ENCODE measurements around the gene GLI3. TPM values are rescaled to one million over a fixed set of nuclear protein-coding genes. Genes with fewer than 3 reads are reported as not detected.

GLI3 gene
- polyA plus RNA-seq, 1 of the 3 experiments (the other 2 are of a cell fraction) = 0.08 TPM

- Histone ChIP-seq H3K27me3 (ENCODE audit: insufficient read depth) (peaks cover 4% of the 10 kb centered on the region; the same call in 1 of the 2 replicates), H3K9me3 (no peaks in the 10 kb centered on the region), H4K20me1 (ENCODE audit: insufficient read depth) (no peaks in the 10 kb centered on the region), H2AFZ (ENCODE audit: low read depth) (no peak overlapping the region), H3K4me1 (ENCODE audit: control insufficient read depth in 1 of 2, insufficient read depth in 2 of 2, low read depth in 1 of 2, low read length in 1 of 2) (peaks cover 0 to 21% of the 10 kb centered on the region in 2 experiments), H3K9ac (no peak overlapping the region), H3F3A (replicated peaks; ENCODE audit: insufficient read depth) (peaks cover 5% of the 10 kb centered on the region), H3K79me2 (ENCODE audit: insufficient read depth) (no peaks in the 10 kb centered on the region), H3K36me3 (replicated peaks in 1 of 2; ENCODE audit: control insufficient read depth in 1 of 2, insufficient read depth in 2 of 2, low read length in 1 of 2) (no peaks in the 10 kb centered on the region), H3K4me3 (ENCODE audit: low read depth in 2 of 2, low read length in 1 of 2) (no peak overlapping the region), H3K4me2 (peak overlapping the region; percentile 70; the same call in 1 of the 2 replicates), H3K9me2 (no peaks in the 10 kb centered on the region), H3K27ac (ENCODE audit: low read depth in 2 of 2, low read length in 1 of 2) (no peak overlapping the region)
- no peak for DNase-seq
- ChIA-PET CTCF (interaction anchor here (1.0 to 8.8 kb wide), 4 partner anchors 10 to 72 kb away, joined by 3 to 83 read pairs (median 10); no protein-coding TSS in a partner anchor), POLR2A (no interaction called here)
- TF ChIP-seq TAF1 (IDR thresholded peaks at IDR 0.05; ENCODE audit: borderline replicate concordance, low read depth, low read length) (no peak), FOXJ3 (CRISPR knock-in tag; IDR thresholded peaks at IDR 0.05) (no peak), EZH2phosphoT487 (IDR thresholded peaks at IDR 0.05; ENCODE audit: borderline replicate concordance, low read depth) (no peak), CHD2 (IDR thresholded peaks at IDR 0.05; ENCODE audit: low read length, partially characterized antibody) (no peak), ELF1 (IDR thresholded peaks at IDR 0.05) (no peak), FOSL2 (IDR thresholded peaks at IDR 0.05; ENCODE audit: borderline replicate concordance, low read depth) (no peak), EP300 (IDR thresholded peaks at IDR 0.05; ENCODE audit: borderline replicate concordance in 1 of 2, low read depth in 1 of 2, low read length in 1 of 2) (no peak), ZBTB33 (IDR thresholded peaks at IDR 0.05; ENCODE audit: borderline replicate concordance, low read depth) (no peak), TCF12 (IDR thresholded peaks at IDR 0.05) (no peak), SMC3 (IDR thresholded peaks at IDR 0.05; ENCODE audit: low read depth, low read length) (no peak)
- TF ChIP-seq, protein P1, sequence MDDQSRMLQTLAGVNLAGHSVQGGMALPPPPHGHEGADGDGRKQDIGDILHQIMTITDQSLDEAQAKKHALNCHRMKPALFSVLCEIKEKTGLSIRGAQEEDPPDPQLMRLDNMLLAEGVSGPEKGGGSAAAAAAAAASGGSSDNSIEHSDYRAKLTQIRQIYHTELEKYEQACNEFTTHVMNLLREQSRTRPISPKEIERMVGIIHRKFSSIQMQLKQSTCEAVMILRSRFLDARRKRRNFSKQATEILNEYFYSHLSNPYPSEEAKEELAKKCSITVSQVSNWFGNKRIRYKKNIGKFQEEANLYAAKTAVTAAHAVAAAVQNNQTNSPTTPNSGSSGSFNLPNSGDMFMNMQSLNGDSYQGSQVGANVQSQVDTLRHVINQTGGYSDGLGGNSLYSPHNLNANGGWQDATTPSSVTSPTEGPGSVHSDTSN (IDR thresholded peaks at IDR 0.05) = no peak
- TF ChIP-seq, protein P2, sequence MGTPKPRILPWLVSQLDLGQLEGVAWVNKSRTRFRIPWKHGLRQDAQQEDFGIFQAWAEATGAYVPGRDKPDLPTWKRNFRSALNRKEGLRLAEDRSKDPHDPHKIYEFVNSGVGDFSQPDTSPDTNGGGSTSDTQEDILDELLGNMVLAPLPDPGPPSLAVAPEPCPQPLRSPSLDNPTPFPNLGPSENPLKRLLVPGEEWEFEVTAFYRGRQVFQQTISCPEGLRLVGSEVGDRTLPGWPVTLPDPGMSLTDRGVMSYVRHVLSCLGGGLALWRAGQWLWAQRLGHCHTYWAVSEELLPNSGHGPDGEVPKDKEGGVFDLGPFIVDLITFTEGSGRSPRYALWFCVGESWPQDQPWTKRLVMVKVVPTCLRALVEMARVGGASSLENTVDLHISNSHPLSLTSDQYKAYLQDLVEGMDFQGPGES (IDR thresholded peaks at IDR 0.05; ENCODE audit: low read depth, low read length) = no peak
- TF ChIP-seq, protein P3, sequence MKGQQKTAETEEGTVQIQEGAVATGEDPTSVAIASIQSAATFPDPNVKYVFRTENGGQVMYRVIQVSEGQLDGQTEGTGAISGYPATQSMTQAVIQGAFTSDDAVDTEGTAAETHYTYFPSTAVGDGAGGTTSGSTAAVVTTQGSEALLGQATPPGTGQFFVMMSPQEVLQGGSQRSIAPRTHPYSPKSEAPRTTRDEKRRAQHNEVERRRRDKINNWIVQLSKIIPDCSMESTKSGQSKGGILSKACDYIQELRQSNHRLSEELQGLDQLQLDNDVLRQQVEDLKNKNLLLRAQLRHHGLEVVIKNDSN (IDR thresholded peaks at IDR 0.05; ENCODE audit: borderline replicate concordance, low read depth) = no peak
- TF ChIP-seq, protein P4, sequence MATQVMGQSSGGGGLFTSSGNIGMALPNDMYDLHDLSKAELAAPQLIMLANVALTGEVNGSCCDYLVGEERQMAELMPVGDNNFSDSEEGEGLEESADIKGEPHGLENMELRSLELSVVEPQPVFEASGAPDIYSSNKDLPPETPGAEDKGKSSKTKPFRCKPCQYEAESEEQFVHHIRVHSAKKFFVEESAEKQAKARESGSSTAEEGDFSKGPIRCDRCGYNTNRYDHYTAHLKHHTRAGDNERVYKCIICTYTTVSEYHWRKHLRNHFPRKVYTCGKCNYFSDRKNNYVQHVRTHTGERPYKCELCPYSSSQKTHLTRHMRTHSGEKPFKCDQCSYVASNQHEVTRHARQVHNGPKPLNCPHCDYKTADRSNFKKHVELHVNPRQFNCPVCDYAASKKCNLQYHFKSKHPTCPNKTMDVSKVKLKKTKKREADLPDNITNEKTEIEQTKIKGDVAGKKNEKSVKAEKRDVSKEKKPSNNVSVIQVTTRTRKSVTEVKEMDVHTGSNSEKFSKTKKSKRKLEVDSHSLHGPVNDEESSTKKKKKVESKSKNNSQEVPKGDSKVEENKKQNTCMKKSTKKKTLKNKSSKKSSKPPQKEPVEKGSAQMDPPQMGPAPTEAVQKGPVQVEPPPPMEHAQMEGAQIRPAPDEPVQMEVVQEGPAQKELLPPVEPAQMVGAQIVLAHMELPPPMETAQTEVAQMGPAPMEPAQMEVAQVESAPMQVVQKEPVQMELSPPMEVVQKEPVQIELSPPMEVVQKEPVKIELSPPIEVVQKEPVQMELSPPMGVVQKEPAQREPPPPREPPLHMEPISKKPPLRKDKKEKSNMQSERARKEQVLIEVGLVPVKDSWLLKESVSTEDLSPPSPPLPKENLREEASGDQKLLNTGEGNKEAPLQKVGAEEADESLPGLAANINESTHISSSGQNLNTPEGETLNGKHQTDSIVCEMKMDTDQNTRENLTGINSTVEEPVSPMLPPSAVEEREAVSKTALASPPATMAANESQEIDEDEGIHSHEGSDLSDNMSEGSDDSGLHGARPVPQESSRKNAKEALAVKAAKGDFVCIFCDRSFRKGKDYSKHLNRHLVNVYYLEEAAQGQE (IDR thresholded peaks at IDR 0.05; ENCODE audit: low read depth, low read length) = no peak
- 28% methylated on average over 2 of the region's 2 CpGs for WGBS (ENCODE audit: low lambda C conversion rate)
These were observed 282.0 kb downstream of the GLI3 start for GRCh38 chr7:41954976-41955375.

All from SK-N-SH (cell line).